GM20431 (cell line): ENCODE data around the gene ADAMTS3.

ENCODE experiments used
- in situ Hi-C: fragments of 300-500 bp; cut with MseI, MboI; formaldehyde crosslinking; loops from one replicate; pipeline ENCODE4 v1.15.0; 2020; ENCODE audit warnings: low sequenced_read_pairs; ENCODE audit not compliant: unreplicated experiment

The ADAMTS3 gene

DNA sequence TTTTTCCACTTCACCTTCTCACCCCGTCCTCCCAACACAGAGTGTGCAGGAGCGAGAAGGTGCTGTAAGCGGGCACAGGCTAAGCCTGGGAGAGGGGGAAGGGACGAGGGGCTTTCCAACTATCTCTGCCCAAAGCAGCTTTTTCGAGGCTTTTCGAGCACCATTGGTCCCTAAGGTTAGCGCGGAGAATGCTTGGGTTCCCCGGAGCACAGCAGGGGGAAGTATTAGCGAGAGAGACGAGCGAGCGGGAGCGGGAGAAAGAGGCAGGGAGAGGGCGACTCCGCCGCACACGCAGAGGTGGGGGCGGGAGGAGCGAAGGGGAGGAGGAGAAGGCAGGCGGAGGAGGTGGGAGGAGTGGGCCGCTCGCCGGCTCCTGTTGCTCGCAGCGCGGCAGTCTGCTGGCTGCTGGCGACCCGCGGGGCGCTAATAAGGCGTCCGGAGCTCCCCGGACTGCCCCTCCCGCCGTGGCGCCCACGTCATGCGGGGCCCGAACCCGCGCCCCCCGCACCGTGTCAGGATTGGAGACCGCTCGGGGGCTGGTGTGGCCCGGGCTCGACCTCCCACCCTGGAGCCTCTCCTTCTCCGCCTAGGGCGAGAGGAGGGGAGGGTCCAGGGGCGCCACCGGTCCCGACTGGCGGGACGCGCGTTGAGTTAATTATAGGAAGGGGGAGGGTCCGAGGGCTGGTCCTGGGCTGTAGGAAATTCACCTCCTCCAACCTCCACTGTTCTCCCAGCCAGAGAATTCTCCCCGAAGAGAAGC is at the start of gene ADAMTS3:
TSS of gene ADAMTS3 (minus strand) at position 263 of the 760 bp plus-strand sequence. CDS start 459 bp downstream, outside the sequence.
- in situ Hi-C loops = no loop called here

DNA sequence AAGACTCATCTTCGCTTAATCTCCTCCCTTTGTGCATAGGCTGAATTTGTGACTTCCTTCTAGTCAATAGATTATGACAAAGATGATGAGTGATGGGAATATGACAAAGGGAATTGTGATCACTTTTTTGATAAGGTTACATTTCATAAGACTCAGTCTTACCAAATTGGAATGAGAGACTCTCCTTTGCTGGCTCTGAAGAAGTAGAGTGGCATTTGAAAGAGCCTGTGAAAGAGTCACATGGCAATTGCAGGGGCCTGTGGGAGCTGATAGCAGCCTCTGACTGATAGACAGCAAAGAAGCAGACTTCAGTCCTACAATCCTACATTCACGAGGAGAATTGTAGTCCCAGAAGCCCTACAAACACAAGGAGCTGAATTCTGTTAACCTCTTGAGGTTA is 44.9 kb upstream of the ADAMTS3 start:
- in situ Hi-C loops = no loop called here

DNA sequence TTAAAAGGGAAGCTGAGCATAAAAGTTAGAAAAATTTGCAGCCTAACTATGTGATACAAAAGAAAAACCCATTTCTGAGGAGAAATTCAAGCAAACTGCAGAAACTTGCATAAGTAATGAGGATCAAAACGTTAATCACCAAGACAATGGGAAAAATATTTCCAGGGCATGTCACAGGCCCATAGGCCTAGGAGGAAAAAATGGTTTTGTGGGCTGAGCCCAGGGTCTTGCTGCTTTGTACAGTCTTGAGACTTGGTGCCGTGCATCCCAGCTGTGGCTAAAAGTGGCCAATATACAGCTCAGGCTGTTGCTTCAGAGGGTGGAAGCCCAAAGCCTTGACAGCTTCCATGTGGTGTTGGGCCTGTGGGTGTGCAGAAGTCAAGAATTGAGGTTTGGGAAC is 37.7 kb upstream of the ADAMTS3 start:
- in situ Hi-C loops = no loop called here

DNA sequence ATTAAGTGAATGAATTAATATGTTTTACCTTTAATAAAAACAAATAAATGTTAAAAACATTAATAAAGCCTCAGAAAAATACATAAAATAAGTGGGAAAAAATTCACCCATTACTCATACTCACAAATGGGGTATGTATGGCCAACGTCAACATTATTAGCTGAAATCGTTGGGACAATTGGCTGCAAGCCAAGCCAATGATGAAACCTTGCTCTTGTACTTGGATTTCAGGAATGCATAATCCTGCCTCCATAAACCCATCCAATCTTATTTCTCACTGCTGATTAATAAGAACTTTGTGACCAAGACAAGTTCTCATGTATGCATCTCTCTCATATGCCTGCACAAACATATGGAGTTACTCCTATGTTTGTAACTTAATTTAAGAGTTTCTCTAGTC is 35.3 kb upstream of the ADAMTS3 start:
- in situ Hi-C loops = no loop called here

DNA sequence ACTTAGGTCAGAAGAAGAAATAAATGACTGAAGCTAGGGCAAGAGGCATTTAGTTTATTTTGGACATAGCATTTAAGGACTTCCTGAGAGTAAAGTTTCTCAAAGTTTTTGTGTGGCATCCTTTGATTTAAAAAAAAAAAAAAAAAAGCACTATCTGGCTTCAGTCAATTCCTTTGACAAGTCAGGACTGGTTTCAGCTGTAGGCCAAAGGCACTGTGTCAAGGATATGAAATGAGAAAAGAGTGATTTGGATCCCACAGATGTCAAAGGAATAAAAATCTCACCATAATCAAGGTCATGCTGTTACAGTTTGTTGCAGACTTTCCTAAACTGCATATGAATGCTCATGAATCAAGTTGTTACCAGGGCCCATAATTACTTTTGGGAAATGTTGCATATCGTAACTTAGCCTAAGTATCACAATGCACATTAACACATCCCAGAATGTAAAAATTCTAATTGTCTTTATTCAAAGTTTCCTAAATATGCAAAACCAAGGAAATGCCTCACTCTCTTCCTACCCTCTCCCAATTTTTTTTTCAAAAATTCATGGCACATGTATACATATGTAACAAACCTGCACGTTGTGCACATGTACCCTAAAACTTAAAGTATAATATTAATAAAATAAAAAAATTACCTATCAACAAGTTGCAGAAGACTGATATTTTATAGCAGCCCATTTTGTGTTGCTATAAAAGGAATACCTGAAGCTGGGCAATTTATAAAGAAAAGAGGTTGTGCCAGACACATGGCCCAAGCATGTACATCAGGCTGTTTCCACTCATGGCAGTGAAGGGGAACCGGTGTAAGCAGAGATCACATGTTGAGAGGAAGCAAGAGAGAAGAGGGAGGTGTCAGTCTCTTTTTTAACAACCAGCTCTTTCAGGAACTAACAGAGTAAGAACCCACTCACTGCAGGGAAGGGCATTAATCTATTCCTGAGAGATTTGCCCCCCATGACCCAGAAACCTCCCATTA is 33.7 kb upstream of the ADAMTS3 start:
- in situ Hi-C loops = no loop called here

DNA sequence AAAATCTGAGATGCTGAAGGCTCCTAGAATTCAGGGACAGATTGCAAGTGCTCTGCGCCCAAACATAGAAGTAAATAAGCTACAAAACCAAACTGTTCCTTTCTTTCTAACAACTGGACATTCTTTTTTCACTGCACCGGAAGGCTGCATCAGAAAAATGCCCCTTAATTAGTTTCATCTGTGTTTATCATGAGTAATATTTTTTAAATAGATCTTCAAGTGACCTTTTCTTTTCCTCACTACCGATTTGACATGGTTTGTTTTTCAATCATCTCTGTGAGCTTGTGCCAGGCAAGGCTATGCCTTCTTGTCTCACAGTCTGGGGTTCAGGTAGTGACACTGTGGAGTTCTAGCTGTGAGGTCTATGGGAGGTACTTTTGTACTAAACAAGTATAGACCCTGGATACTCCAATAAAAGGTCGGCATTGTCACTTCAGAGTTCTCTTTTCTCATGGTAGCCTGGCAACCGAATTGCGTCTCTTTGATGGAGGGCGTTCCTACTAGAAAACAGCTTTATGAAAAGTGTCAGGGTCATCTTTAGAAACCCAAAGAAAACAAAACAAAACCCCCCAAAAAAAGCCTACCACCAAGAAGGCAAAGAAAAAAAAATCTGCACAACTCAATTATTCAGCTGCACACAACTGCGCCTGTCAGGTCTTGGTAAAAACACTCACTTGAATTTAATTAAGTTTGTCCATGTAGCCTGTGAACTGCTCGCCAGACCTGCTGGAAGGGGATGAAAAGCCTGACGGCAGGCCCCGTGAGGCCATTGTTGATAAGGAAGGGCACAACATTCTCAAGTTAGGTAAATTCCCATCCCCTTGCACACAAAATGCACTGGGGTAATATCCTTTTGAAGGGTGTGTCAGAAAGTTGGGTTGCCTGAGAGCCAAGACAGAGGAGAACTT is 22.8 kb upstream of the ADAMTS3 start:
- in situ Hi-C loops = no loop called here

DNA sequence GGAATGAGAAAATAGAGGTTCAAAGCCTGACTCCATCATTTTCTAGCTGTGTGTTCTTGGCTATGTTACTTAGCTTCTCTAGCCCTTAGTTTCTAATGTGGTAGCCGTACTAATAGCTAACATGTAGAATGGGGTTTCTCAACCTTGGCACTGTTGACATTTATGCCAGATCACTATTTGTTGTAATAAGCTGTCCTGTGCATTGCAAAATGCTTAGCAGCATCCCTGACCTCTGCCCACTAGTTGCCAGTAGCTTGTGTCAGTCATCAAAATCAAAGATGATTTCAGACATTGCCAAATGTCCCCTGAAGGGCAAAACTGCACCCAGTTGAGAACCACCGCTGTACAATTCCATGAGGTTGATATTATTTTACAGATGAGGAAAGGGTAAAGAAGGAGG is 18.3 kb upstream of the ADAMTS3 start:
- in situ Hi-C loops = no loop called here

DNA sequence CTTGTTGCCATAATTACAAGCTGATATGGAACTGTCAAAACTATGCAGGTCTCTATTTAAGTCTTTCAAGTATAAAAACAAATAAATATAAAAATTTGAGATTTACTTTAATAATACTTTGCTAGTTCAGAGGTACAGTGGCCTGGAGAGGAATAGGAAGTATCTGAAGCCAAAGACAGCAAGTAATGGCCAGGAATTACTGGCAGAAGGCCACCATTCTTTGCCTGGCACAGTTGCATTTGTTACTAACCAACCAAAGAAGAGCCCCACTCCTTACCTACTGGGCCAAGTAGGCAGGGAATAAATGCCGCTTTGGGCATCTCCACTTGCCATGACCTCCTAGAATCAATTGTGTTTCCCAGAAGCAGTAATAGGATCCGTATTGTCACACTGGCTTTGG is 13.8 kb upstream of the ADAMTS3 start:
- in situ Hi-C loops = no loop called here

DNA sequence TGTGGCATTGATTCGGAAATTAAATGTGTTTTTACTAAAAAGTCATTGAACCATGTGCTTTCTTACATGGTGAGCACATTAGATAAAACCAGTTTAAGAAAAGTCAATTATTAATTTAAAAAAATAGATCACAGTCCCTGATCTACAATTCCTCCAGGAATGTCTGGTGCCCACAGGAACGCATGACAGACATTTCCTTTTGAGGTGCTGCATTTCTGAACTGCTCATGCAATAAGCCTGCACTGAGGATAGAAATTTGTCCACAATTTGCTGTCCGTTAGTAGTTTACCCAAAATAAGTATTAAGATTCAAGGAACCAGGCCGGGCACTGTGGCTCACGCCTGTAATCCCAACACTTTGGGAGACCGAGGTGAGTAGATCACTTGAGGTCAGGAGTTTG is 8.2 kb upstream of the ADAMTS3 start:
- in situ Hi-C loops = no loop called here

DNA sequence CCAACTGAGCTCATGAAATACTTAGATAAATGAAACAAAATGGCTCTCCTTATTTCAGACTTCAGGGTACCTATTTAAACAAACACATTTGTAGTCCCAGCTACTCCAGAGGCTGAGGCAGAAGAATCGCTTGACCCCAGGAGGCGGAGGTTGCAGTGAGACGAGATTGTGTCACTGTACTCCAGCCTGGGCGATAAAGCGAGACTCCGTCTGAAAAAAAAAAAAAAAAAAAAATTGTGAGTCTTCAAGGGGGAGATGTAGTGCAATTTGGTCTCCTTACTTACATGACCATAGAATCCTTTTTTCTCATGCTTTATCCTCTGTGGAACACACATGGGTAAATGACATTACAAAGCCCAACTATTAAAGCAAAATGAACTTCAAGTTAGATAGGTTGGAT is 2.3 kb upstream of the ADAMTS3 start:
- in situ Hi-C loops = no loop called here

DNA sequence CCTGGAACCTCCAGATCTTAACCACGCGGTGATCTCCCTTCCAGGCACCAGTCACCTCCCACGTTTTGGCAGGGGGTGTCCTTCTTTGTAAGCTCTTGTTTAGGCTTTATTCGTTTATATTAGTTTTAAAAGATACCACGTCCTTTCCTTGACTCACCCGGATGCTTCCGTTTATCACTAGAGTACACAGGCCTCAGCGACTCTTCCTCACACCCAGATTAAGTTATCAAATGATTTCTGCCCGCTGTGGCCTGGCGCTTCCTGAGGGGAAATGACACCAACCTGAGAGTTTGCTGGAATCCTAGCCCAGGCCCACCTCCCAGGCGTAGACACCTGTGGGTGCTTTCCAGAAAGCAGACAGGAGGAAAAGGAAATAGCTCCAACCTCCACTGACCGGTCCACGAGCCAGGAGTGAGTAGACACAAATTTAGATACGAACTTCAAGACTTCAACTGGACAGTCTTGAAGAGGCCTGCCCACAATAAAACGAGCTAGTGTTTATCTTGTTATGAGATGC is 756 bp upstream of the ADAMTS3 start:
- in situ Hi-C loops = no loop called here

DNA sequence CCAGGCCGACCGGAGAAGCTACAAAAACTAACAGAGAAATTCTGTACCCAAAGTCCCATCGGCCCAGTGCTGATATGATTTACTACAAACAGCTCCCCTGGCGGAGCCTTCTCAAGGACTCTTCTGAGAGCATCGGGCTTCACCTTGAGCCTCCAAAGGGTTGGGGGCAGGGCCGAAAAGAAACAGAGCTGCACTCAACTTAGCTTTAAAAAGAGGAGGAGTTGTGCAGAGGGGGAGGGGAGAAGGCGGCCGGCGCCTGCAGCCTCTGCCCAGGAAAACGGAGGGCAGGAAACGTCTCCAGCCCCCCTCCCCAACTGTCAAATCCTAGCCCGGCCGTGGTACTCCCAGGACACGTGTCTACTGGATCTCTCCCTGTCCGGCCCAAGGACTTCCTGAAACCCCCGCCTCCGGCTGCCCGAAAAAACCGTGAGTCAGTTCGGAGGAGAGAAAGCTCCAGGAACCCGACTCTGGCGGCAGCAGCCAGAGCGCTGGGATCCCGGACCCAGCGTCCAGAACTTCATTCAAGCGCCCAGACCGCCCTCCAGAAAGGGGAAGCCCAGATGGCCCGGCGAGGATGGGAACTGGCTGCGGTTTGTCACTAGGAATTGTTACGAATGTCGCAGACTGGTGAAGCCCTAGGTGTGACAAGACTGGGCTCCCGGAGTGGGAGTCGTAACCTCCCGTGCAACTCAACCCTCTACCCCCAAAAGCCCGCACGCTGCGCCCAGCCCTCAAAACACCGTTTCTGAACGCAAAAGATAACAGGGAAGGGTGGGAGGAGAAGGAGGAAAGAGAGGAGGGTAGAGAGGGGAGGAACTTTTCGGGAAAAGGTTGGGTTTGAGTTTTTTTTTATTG is 973 bp downstream of the ADAMTS3 start:
- in situ Hi-C loops = no loop called here

DNA sequence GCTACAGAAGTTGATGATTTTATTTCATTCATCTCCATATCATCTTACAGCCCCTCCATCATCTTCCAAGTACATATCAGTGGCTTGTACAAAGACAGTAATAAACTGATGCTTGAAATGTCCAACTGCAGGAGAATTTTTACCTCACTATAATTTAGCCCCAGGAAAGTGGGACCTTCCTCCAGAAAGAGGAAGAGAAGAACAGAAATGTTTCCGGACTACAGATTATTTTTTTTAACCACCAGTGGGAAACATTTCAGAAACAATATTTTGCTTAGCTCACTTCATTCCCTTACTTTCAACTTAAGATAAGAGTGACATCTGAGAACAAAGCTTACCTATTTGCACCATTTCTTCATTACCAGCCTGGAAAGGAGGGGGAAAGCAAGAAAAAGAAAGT is 2.0 kb downstream of the ADAMTS3 start:
- in situ Hi-C loops = no loop called here

DNA sequence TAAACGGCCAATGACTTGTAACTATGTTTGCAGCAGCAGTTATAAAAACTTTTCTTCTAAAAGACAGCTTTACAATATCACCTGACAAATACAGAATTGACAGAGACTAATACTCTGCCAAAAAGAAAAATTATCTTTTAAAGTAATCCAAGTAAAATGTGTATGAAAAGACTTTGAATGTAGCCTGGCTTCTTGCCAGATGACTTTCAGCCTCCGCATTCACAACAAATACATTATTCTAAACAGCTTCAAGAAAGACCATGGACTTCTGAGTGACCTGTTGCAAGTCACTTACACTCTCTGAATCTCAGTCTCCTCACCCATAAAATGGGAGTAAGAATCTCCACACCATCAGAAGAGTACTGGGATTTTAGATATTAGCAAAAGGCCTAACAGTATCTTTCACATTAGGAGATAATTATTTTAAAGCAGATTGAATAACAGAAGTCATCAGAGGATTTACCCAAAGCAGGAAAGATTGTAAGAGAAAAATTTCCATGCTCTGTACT is 2.5 kb downstream of the ADAMTS3 start:
- in situ Hi-C loops = no loop called here

DNA sequence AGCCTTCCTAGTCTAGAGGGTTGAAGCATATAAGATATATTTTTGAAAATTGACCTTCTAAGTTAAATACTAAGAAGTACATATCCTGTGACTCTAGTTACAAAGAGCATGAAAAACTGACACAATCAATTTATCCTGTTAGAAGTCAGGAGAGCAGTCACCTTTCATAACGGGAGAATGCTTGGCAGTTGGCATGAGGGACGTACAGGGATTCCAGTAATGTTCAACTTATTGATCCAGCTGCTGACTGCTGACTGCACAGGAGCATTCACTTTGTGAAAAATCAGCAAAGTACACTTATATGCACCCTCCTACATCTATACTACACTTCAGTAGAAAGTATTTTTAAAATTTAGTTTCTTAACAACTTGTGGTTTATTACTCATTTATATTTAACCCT is 4.2 kb downstream of the ADAMTS3 start:
- in situ Hi-C loops = no loop called here

DNA sequence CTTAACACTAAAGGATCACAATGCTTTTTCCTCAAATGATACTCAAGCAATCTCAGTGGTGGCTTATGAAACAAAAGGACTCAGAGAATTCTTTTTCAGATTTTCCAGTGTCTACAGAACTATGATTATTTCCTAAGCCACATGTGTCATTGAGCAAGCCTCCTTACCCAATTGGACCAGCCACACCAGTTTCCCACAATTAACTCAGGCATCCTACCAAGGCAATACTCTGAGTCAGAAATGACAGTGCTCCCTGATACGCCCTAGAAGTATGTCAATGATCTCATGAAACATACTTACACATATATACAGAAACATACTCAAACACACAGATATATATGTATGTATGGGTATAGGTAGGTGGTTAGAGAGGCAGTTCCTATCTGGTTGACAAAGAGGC is 4.8 kb downstream of the ADAMTS3 start:
- in situ Hi-C loops = no loop called here

DNA sequence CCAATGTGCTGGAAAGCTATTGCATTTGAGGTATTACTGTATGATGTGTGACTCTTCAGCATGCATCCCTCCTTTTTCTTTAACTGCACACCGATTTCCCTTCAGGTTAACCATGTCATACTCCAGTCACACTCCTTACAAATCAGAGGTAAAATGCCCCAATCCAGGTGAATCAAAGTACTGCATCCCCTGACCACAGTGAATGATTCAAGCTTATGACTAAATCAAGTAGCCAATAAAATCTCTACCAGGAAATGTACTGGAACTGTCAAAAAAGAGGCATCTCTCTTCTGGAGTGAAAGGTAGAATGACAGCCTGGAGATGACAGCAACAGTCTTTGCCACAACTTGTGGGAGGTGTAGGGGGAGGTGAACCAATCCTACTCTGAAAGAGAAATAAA is 10.4 kb downstream of the ADAMTS3 start:
- in situ Hi-C loops = no loop called here

DNA sequence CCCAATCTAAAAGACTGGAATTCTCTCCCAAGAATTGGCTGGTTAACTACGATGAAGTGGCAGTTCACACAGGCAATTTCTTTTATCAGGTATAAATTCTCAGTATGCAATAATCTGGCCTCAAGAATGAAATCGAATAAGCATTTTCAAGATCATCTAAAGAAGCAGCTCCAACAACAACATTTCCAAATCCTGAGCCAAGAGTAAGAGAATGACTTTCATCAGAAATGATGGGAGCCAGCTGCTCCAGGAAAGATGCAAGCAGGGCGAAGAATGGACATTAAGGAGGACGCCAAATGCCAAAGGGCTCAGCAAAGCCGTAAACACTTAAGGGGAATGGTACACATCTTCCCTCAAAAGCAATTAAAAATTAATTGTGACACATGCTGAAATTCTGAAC is 12.0 kb downstream of the ADAMTS3 start:
- in situ Hi-C loops = no loop called here

DNA sequence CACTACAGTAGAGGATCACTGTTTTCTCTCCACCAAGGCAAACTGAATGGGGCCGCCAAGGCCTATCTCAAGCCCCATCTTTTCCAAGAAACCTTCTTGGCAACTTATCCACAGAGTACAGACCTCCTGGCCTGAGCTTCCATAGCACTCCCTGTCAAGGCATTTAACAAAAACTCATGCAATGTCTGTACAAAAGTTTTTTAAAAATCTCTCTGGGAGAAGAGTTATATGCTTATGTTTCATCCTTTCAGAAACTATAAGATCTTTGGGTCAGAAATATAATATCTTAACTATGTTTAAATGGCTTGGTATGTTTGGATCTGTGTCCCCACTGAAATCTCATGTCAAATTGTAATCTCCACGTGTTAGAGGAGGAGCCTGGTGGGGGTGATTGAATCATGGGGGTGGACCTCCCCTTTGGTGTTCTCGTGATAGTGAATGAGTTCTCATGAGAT is 13.6 kb downstream of the ADAMTS3 start:
- in situ Hi-C loops = no loop called here
